Transverse colon (tissue), 4 donors: ENCODE data around the gene NBEA.

ENCODE experiments used
- POLR2A ChIP-seq: fragments of 450-650 bp; IDR thresholded peaks from one replicate; pipeline ENCODE4 v1.6.1; 2016; ENCODE audit warnings: antibody characterized with exemption, mild to moderate bottlenecking, moderate library complexity
- POLR2AphosphoS5 ChIP-seq, 3 donors: sonication (generic); formaldehyde crosslinking; IDR thresholded peaks; one replicate each; pipeline ENCODE4 v1.6.1; 2016; ENCODE audit warnings: antibody characterized with exemption in 3 of 3
- TF ChIP-seq, protein P1 (sequence below), 5 experiments: fragments of 200-600 bp in 3 of 5; fragments of 450-650 bp in 2 of 5; sonication (generic) in 3 of 5; IDR thresholded peaks; 1 replicate in 2 of 5; 2 replicates in 3 of 5; pipeline ENCODE4 v1.5.1; 2016 to 2017; ENCODE audit warnings: antibody characterized with exemption in 5 of 5, inconsistent platforms in 3 of 5, mild to moderate bottlenecking in 2 of 5, moderate library complexity in 1 of 5

- TF ChIP-seq, protein P1, sequence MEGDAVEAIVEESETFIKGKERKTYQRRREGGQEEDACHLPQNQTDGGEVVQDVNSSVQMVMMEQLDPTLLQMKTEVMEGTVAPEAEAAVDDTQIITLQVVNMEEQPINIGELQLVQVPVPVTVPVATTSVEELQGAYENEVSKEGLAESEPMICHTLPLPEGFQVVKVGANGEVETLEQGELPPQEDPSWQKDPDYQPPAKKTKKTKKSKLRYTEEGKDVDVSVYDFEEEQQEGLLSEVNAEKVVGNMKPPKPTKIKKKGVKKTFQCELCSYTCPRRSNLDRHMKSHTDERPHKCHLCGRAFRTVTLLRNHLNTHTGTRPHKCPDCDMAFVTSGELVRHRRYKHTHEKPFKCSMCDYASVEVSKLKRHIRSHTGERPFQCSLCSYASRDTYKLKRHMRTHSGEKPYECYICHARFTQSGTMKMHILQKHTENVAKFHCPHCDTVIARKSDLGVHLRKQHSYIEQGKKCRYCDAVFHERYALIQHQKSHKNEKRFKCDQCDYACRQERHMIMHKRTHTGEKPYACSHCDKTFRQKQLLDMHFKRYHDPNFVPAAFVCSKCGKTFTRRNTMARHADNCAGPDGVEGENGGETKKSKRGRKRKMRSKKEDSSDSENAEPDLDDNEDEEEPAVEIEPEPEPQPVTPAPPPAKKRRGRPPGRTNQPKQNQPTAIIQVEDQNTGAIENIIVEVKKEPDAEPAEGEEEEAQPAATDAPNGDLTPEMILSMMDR (IDR thresholded peaks at IDR 0.05) = no peak
- TF ChIP-seq POLR2A (no peak), POLR2AphosphoS5 (IDR thresholded peaks at IDR 0.05) (no peak)
Measured at GRCh38 chr13:35139591-35139990, 197.5 kb downstream of the NBEA start.
